WI38 (cell line): Measurements from ENCODE around the gene MARCHF10.
A peak's percentile ranks its signal among the peaks of the same experiment; 100 is the strongest.

ENCODE experiments used
- H3K4me3 ChIP-seq: 2 replicates; pipeline ENCODE4 v1.5.1; 2011; ENCODE audit warnings: low read depth, mild to moderate bottlenecking, control low read depth, low read length
- CTCF ChIP-seq: IDR thresholded peaks from 2 replicates; pipeline ENCODE4 v1.5.1; 2012; ENCODE audit warnings: low read depth, mild to moderate bottlenecking, control low read depth, low read length

The MARCHF10 gene

GRCh38 chr17:62782730-62783270 lies 25.3 kb downstream of the MARCHF10 start:
- TF ChIP-seq CTCF, result no peak
- no peak overlapping the region for H3K4me3 ChIP-seq

GRCh38 chr17:62781831-62782251 lies 26.3 kb downstream of the MARCHF10 start:
- TF ChIP-seq CTCF, result no peak
- H3K4me3 ChIP-seq, result no peak overlapping the region

GRCh38 chr17:62781356-62781755 lies 26.8 kb downstream of the MARCHF10 start:
- TF ChIP-seq CTCF, result no peak
- H3K4me3 ChIP-seq, result no peak overlapping the region

GRCh38 chr17:62780951-62781350 lies 27.2 kb downstream of the MARCHF10 start:
- no peak for TF ChIP-seq CTCF
- no peak overlapping the region for H3K4me3 ChIP-seq

- no peak for TF ChIP-seq CTCF
- H3K4me3 ChIP-seq, result no peak overlapping the region
These were observed 27.8 kb downstream of the MARCHF10 start for GRCh38 chr17:62780269-62780668.

GRCh38 chr17:62778990-62779681 lies 29.0 kb downstream of the MARCHF10 start:
- no peak for TF ChIP-seq CTCF
- peak overlapping the region; percentile 7; the same call in 1 of the 2 replicates for H3K4me3 ChIP-seq

- no peak overlapping the region for H3K4me3 ChIP-seq
- no peak for TF ChIP-seq CTCF
These were observed 32.2 kb downstream of the MARCHF10 start for GRCh38 chr17:62775876-62776275.
